SH-SY5Y (cell line): ENCODE results near the gene CSN1S1.

Source experiments
- GATA2 ChIP-seq: IDR thresholded peaks from 2 replicates; pipeline ENCODE4 v1.6.1; 2011; ENCODE audit warnings: mild to moderate bottlenecking, low read depth, low read length
- GATA3 ChIP-seq: IDR thresholded peaks from 2 replicates; pipeline ENCODE4 v1.6.1; 2011; ENCODE audit warnings: low read depth, mild to moderate bottlenecking, low read length, moderate library complexity

The CSN1S1 gene

GRCh38 chr4:69930768-69931167, at the start of gene CSN1S1:
CSN1S1 (plus strand) TSS chr4:69931068; CDS start chr4:69932556, 1,488 bp downstream.
- TF ChIP-seq GATA3: no peak
- TF ChIP-seq GATA2: no peak

GRCh38 chr4:69881173-69881773, 49.6 kb upstream of the CSN1S1 start:
- TF ChIP-seq GATA3 (no peak), GATA2 (no peak)

- TF ChIP-seq GATA2 (no peak), GATA3 (no peak)
These were observed 48.7 kb upstream of the CSN1S1 start for GRCh38 chr4:69882150-69882549.

GRCh38 chr4:69888336-69888735, 42.5 kb upstream of the CSN1S1 start:
- TF ChIP-seq GATA2: no peak
- no peak for TF ChIP-seq GATA3

- TF ChIP-seq GATA3: no peak
- TF ChIP-seq GATA2: no peak
These were observed 36.7 kb upstream of the CSN1S1 start for GRCh38 chr4:69894186-69894585.

GRCh38 chr4:69894721-69895120, 36.1 kb upstream of the CSN1S1 start:
- TF ChIP-seq GATA2 (no peak), GATA3 (no peak)

- no peak for TF ChIP-seq GATA3
- no peak for TF ChIP-seq GATA2
These were observed 34.2 kb upstream of the CSN1S1 start for GRCh38 chr4:69896530-69897116.

- no peak for TF ChIP-seq GATA2
- no peak for TF ChIP-seq GATA3
These were observed 23.7 kb upstream of the CSN1S1 start for GRCh38 chr4:69907151-69907550.

GRCh38 chr4:69909195-69909594, 21.7 kb upstream of the CSN1S1 start:
- TF ChIP-seq GATA2: no peak
- no peak for TF ChIP-seq GATA3

GRCh38 chr4:69910016-69910782, 20.7 kb upstream of the CSN1S1 start:
- TF ChIP-seq GATA3: no peak

GRCh38 chr4:69920874-69921273, 10.0 kb upstream of the CSN1S1 start:
- TF ChIP-seq GATA3 (no peak), GATA2 (no peak)

GRCh38 chr4:69934150-69934549, 3.3 kb downstream of the CSN1S1 start:
- TF ChIP-seq GATA2 (no peak), GATA3 (no peak)

- TF ChIP-seq GATA3: no peak
These were observed 5.7 kb downstream of the CSN1S1 start for GRCh38 chr4:69936566-69936965.

- TF ChIP-seq GATA3 (no peak), GATA2 (no peak)
These were observed 20.7 kb downstream of the CSN1S1 start for GRCh38 chr4:69951602-69952001.

- TF ChIP-seq GATA2: no peak
- TF ChIP-seq GATA3: no peak
These were observed 26.3 kb downstream of the CSN1S1 start for GRCh38 chr4:69957209-69957608.
